Kidney (tissue), 14 donors: ENCODE results near the gene INPP5D. TPM values are rescaled to one million over a fixed set of nuclear protein-coding genes. Genes with fewer than 3 reads are reported as not detected.
A peak's percentile ranks its signal among the peaks of the same experiment; 100 is the strongest.

ENCODE experiments used
- DNase-seq, 5 donors: peaks; one replicate each; pipeline ENCODE4 v3.0.0-alpha.2; 2013 to 2020
- FAIRE-seq: peaks from 2 replicates; lab custom pipeline; 2012; peaks lifted over from hg19 to GRCh38; lab: Jason Lieb, UNC
- H3K27ac ChIP-seq, 2 donors: one replicate each; pipeline ENCODE4 v1.7.0; 2013; ENCODE audit warnings: low read depth in 2 of 2, low read length in 2 of 2, inconsistent platforms in 1 of 2
- H3K27me3 ChIP-seq: one replicate; pipeline ENCODE4 v1.7.1; 2013; ENCODE audit warnings: low read length, inconsistent platforms; ENCODE audit not compliant: control insufficient read depth, insufficient read depth
- H3K36me3 ChIP-seq, 3 donors: one replicate each; pipeline versions ENCODE4 v1.7.0 to v1.7.1; 2013; ENCODE audit warnings: low read length in 3 of 3, control low read depth in 1 of 3, inconsistent platforms in 1 of 3; ENCODE audit not compliant: insufficient read depth in 3 of 3, control insufficient read depth in 2 of 3
- H3K4me1 ChIP-seq, 3 donors: one replicate each; pipeline versions ENCODE4 v1.7.0 to v1.7.1; 2013; ENCODE audit warnings: low read length in 3 of 3, inconsistent platforms in 1 of 3, low read depth in 1 of 3; ENCODE audit not compliant: control insufficient read depth in 2 of 3, insufficient read depth in 2 of 3
- H3K4me3 ChIP-seq, 3 donors: one replicate each; pipeline versions ENCODE4 v1.7.0 to v1.8.1; 2013; ENCODE audit warnings: low read length in 3 of 3, control low read depth in 1 of 3, inconsistent platforms in 1 of 3
- H3K9ac ChIP-seq, 3 donors: one replicate each; pipeline versions ENCODE4 v1.7.0 to v1.7.1; 2013; ENCODE audit warnings: low read length in 3 of 3, control low read depth in 1 of 3, inconsistent platforms in 1 of 3
- H3K9me3 ChIP-seq, 3 donors: one replicate each; pipeline versions ENCODE4 v1.7.0 to v1.7.1; 2013; ENCODE audit warnings: low read length in 3 of 3, control low read depth in 1 of 3, inconsistent platforms in 1 of 3; ENCODE audit not compliant: control insufficient read depth in 2 of 3, insufficient read depth in 1 of 3
- CTCF ChIP-seq: IDR thresholded peaks from 3 replicates; pipeline ENCODE4 v1.5.1; 2012; ENCODE audit warnings: mild to moderate bottlenecking, moderate library complexity, borderline replicate concordance; ENCODE audit not compliant: insufficient read depth; ENCODE audit errors: extremely low read depth
- intact Hi-C: fragments of 100-400 bp; cut with DNase I; formaldehyde crosslinking; loops from one replicate; pipeline ENCODE4 v1.11.1; 2022
- polyA plus RNA-seq: library from polyadenylated mRNA; stranded (reverse); fragments of 350-450 nt; fragmentation: Illumina TruSeq; extraction: RNeasy Lipid Tissue Mini Kit (QIAGEN cat#74804); gene quantifications from one replicate; pipeline ENCODE4 v1.2.3, GENCODE V29; 2014; ENCODE audit warnings: low read depth, low replicate concordance; ENCODE audit not compliant: insufficient read depth
- total RNA-seq: library from RNA; stranded (reverse); fragmentation: NEBNext Ultra II Directional; extraction: Animal tissue kit (Norgen Biotek cat#: 25700); gene quantifications from one replicate; pipeline ENCODE4 v1.2.1, GENCODE V29; 2021
- donor health status: control.
- donor health status: control.
- donor health status: control.
- donor health status: control.
- donor health status: control.
- donor health status: DM: yes; HTN: yes; CAD: no.
- donor health status: Normal renal cell carcinoma (clear cell type).

Gene INPP5D
- total and polyA plus RNA-seq, 2 donors from 2014 or later, result 2.6 to 29.6 TPM

- Histone ChIP-seq H3K27ac (peak overlapping the region; percentile 26 to 85), H3K9ac (peak overlapping the region in 1 of 3 donors; percentile 67)
- peak in 1 of 5 donors; percentile 19 for DNase-seq
Measured at GRCh38 chr2:233011702-233012131, 48.4 kb upstream of the INPP5D start.

GRCh38 chr2:233012301-233012971 is 47.7 kb upstream of the INPP5D start:
- FAIRE-seq (no peak), DNase-seq (no peak)
- peaks cover 0 to 16% (median 4%) of the 10 kb centered on the region in 3 donors for H3K4me1 ChIP-seq
- TF ChIP-seq CTCF, result no peak
- no peaks in the 10 kb centered on the region for H3K9me3 ChIP-seq
- no peaks in the 10 kb centered on the region for H3K36me3 ChIP-seq
- H3K4me3 ChIP-seq, result peak overlapping the region in 2 of 3 donors; percentile 56 to 63
- peak overlapping the region in 1 of 3 donors; percentile 67 for H3K9ac ChIP-seq
- intact Hi-C loops, result no loop called here
- no peaks in the 10 kb centered on the region for H3K27me3 ChIP-seq
- H3K27ac ChIP-seq, result peak overlapping the region; percentile 71 to 85

More at GRCh38 chr2:233011702-233012131, 48.4 kb upstream of the INPP5D start:
- Histone ChIP-seq H3K4me3 (peak overlapping the region in 2 of 3 donors; percentile 20 to 63), H3K36me3 (no peaks in the 10 kb centered on the region), H3K9me3 (no peaks in the 10 kb centered on the region), H3K4me1 (peaks cover 0 to 16% (median 5%) of the 10 kb centered on the region in 3 donors), H3K27me3 (no peaks in the 10 kb centered on the region)
- intact Hi-C loops, result no loop called here
- TF ChIP-seq CTCF, result no peak
- FAIRE-seq, result no peak

- peak within 1 kb of the TSS; percentile 71 to 85 for H3K27ac ChIP-seq
- TF ChIP-seq CTCF, result no peak
- H3K4me3 ChIP-seq, result peak within 1 kb of the TSS in 2 of 3 donors; percentile 56 to 63
- DNase-seq (no peak), FAIRE-seq (no peak)
- H3K27me3 ChIP-seq, result no peaks in the 10 kb centered on the region
- intact Hi-C loops, result no loop called here
- no peaks in the 10 kb centered on the region for H3K9me3 ChIP-seq
- no peaks in the 10 kb centered on the region for H3K36me3 ChIP-seq
- H3K9ac ChIP-seq, result peak within 1 kb of the TSS in 1 of 3 donors; percentile 67
- H3K4me1 ChIP-seq, result peaks cover 0 to 16% (median 3%) of the 10 kb centered on the region in 3 donors
Measured at GRCh38 chr2:233013027-233013461, 47.1 kb upstream of the INPP5D start, which contains the start of gene NGEF. Gene NGEF (minus strand): TSS chr2:233013256. CDS start chr2:232974890, 38,366 bp downstream.
